ENCODE measurements around the gene ZBTB17.
A peak's percentile ranks its signal among the peaks of the same experiment; 100 is the strongest.

The ZBTB17 gene

GRCh38 chr1:15960808-15961207, 15.1 kb downstream of the ZBTB17 start:
- no peak for DNase-seq (ENCODE audit: low read depth)

- DNase-seq (ENCODE audit: low read depth) = no peak
Measured at GRCh38 chr1:15959827-15960446, 16.0 kb downstream of the ZBTB17 start.

GRCh38 chr1:15959424-15959823, 16.5 kb downstream of the ZBTB17 start:
- no peak for DNase-seq (ENCODE audit: low read depth)

- DNase-seq (ENCODE audit: low read depth) = no peak
Measured at GRCh38 chr1:15958793-15959192, 17.1 kb downstream of the ZBTB17 start.

GRCh38 chr1:15958111-15958510, 17.8 kb downstream of the ZBTB17 start:
- no peak for DNase-seq (ENCODE audit: low read depth)

- no peak for DNase-seq (ENCODE audit: low read depth)
Measured at GRCh38 chr1:15957221-15958095, 18.4 kb downstream of the ZBTB17 start.

- no peak for DNase-seq (ENCODE audit: low read depth)
Measured at GRCh38 chr1:15956150-15956549, 19.8 kb downstream of the ZBTB17 start.

GRCh38 chr1:15955552-15955951, 20.3 kb downstream of the ZBTB17 start:
- DNase-seq (ENCODE audit: low read depth) = no peak

- DNase-seq (ENCODE audit: low read depth) = no peak
Measured at GRCh38 chr1:15954316-15954715, 21.6 kb downstream of the ZBTB17 start.

GRCh38 chr1:15953791-15954241, 22.1 kb downstream of the ZBTB17 start:
- no peak for DNase-seq (ENCODE audit: low read depth)

- DNase-seq (ENCODE audit: low read depth) = no peak
Measured at GRCh38 chr1:15953294-15953771, 22.6 kb downstream of the ZBTB17 start.

- no peak for DNase-seq (ENCODE audit: low read depth)
Measured at GRCh38 chr1:15952317-15953258, 23.3 kb downstream of the ZBTB17 start.

- no peak for DNase-seq (ENCODE audit: low read depth)
Measured at GRCh38 chr1:15951341-15952153, 24.4 kb downstream of the ZBTB17 start.

- DNase-seq (ENCODE audit: low read depth) = peak; percentile 88
Measured at GRCh38 chr1:15950763-15951295, 25.1 kb downstream of the ZBTB17 start.

GRCh38 chr1:15950302-15950701, 25.6 kb downstream of the ZBTB17 start:
- peak; percentile 55 for DNase-seq (ENCODE audit: low read depth)

- DNase-seq (ENCODE audit: low read depth) = peak; percentile 79
Measured at GRCh38 chr1:15949453-15950245, 26.3 kb downstream of the ZBTB17 start.

- peak; percentile 41 for DNase-seq (ENCODE audit: low read depth)
Measured at GRCh38 chr1:15948595-15949452, 27.1 kb downstream of the ZBTB17 start.

GRCh38 chr1:15948091-15948591, 27.8 kb downstream of the ZBTB17 start:
- no peak for DNase-seq (ENCODE audit: low read depth)

Data from stimulated activated CD4-positive, alpha-beta T cell treated with anti-CD3 and anti-CD28 coated beads, Interleukin-2, amount 100 ng/mL, for 4 hours (primary cell).